Stimulated activated CD4-positive, alpha-beta T cell treated with anti-CD3 and anti-CD28 coated beads, Interleukin-2, amount 100 ng/mL, for 4 hours (primary cell): Measurements from ENCODE around the gene CRTC3.

Source experiments
- DNase-seq: peaks from one replicate; pipeline ENCODE4 v3.0.0-alpha.2; 2020; ENCODE audit warnings: low read depth

Gene CRTC3

DNA sequence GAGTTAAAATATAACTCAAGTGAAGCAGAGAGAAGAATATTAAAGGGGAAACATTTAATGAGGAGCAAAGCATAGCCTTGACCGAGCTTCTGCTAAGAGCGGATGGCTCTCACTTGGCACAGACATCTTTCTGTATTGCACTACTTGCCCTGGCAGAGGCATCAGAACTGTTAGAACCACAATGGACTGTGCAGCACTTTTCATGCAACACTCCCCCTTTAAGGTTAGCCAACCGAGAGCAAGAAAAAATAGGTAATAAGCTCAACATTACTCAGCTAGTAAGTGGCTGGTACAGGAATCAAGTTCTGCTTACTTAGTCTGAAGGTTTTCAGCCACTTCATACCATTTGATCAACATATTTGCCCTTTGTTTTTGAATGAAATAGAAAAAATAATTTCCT is 33.7 kb downstream of the CRTC3 start:
- no peak for DNase-seq

DNA sequence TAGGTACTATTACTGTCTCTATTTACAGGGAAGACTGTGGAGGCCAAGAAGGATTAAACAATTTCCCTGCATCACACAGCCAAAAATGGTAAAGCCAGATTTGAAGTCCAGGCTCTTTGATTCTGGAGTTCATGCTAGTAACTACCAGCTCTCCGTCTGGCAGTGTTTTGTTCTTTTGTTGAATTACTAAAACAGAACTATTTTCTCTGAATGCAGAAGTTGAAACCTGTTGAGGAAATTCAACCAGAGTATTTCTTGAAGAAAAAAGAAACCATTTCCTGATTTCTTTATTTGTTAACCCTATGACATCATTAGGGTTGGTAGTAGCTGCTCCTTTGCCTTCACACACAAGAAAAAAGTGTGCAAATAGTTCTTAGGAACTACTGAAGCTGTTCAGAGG is 34.3 kb downstream of the CRTC3 start:
- DNase-seq: no peak

DNA sequence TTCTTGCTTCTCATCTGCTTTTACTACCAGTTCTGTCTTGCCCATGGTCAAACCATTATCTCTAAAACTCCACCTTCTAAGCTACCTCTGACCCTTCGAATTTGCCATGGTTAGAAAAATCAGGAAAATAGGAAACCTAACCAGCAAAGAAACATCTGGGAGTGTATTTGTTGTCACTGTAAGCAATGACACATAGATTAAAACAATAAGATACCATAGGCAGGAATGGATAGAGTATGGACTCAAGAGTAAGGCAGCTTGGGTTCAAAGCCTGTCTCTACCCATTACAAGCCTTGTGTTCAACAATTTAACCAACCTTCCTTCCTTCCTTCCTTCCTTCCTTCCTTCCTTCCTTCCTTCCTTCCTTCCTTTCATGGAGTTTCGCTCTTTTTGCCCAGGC is 34.9 kb downstream of the CRTC3 start:
- DNase-seq: no peak

DNA sequence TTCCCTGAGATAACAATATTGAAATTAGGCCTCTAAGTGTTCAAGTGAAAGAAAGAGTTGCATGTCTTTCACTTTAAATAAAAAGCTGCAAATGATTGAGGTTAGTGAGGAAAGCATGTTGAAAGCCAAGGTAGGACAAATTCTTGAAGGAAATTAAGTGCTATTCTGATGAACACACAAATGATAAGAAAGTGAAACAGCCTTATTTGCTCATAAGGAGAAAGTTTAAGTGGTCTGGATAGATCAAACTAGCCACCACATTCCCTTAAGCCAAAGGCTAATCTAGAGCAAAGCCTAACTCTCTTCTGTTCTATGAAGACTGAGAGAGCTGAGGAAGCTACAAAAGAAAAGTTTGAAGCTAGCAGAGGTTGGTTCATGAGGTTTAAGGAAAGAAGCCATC is 36.1 kb downstream of the CRTC3 start:
- no peak for DNase-seq

GRCh38 chr15:90570643-90571042 is 40.9 kb downstream of the CRTC3 start:
- DNase-seq: no peak

DNA sequence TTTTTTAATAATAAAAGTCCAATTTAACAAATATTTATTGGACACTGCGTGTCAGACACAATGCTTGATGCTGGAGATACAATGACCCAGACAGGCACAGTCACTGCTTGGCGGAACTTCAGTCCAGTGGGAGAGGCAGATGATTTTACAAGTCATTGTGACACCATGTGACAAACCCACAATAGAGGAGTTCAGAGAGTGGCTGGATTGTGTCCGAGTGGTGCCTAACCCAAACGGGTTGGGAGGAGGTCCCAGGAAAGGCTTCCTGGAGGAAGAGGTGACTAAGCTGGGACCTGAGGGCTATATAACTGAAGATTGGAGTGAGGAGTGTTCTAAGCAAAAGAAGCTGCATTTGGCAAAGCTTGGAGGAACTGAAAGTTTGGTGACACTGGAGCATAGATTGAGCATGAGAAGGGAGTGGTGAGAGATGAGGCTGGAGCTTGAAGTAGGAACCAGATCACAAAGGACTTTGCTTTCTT is 41.4 kb downstream of the CRTC3 start:
- no peak for DNase-seq

DNA sequence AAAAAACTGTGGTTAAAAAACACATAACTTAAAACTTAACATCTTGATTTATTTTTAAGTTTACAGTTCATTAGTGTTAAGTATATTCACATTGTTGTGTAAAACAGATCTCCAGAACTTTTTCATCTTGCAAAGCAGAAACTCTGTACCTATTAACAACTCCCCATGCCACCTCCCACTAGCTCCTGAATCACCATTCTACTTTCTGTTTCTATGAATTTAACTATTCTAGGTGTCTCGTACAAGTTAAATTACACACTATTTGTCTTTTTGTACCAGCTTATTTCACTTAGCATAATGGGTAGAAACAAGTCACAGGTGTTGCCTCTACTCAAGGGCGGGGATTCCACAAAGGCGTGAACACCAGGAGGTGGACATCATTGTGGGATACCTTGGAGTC is 43.2 kb downstream of the CRTC3 start:
- DNase-seq: no peak

- DNase-seq: no peak
Observed at GRCh38 chr15:90576711-90577389, 47.1 kb downstream of the CRTC3 start.

GRCh38 chr15:90579213-90579612 is 49.5 kb downstream of the CRTC3 start:
- DNase-seq: no peak

DNA sequence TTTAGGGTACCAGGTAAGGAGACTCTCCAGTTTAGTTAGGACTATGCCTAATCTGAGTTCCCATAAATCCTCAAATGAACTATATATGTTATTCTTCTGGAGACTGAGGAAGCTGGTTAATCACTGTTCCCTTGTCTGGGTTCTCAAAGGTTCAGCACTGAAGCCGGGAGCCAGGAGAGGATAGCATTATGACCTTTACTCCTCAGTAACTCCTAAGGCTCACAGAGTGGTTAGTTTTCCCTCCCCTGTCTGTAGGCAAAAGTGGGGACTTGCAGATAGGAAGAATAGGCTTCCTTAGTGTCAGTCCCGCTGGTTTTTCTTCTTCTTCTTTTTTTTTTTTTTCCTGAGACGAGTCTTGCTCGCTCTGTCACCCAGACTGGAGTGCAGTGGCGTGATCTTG is 50.4 kb downstream of the CRTC3 start:
- no peak for DNase-seq

DNA sequence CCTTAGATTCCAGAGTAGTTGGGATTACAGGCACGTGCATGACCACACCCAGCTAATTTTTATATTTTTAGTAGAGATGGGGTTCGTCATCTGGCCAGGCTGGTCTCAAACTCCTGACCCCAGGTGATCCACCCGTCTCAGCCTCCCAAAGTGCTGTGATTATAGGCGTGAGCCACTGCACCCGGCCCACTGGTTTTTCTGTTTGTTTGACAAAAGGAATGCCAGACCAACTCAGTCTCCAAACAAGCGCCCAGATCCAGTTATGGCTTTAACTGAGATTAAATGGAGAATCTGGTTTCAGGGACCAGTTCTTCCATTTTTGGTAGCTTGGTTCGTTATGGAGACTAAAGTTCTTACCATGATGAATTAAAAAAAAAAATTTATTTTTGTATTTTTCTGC is 50.8 kb downstream of the CRTC3 start:
- no peak for DNase-seq

DNA sequence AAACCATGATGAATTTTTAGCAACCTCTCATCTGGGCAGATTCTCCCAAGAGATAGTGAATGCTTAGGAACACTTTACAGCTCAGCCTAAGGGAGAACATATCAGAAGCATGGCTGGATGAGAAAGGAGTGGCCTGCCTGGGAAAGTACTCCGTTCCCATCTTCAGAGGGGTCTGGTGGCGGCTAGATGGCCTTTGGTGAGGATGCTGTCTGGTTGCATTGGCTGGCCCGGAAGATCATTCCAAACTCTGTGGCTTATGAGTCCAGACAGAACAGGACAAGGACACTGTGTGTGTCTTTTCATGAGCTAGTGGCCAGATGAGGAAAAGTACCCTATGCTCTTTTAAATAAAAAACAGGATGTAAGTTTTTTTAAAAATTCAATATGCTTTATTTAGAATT is 51.2 kb downstream of the CRTC3 start:
- DNase-seq: no peak

DNA sequence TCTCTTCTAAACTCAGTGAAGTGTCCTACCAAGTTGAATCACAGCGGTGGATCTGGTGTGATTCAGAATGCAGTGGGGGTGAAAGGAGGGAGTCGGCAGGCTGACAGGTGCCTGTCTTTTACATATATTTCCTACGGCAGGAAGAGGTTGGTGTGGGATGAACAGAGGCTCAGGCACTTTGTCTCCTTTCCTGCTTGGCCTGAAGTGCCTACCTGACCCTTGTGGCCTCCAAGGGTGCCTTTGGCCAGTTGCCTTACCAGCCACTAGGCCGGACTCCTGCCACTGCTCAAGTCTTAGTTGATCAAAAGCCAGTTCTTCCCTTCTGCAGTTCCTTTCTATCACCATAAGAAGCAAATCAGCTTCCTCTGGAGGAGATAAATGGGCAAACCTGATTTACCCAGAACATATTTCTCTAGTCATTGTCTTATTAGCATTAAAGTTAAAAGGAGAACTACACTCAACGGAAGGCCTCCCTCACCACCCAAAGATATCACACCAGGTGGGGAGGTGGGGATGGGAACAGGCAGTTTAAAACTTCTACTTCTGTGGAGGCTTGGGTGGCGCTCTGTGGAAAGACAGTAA is 52.1 kb downstream of the CRTC3 start:
- DNase-seq: no peak

- no peak for DNase-seq
Observed at GRCh38 chr15:90582553-90582952, 52.8 kb downstream of the CRTC3 start.

DNA sequence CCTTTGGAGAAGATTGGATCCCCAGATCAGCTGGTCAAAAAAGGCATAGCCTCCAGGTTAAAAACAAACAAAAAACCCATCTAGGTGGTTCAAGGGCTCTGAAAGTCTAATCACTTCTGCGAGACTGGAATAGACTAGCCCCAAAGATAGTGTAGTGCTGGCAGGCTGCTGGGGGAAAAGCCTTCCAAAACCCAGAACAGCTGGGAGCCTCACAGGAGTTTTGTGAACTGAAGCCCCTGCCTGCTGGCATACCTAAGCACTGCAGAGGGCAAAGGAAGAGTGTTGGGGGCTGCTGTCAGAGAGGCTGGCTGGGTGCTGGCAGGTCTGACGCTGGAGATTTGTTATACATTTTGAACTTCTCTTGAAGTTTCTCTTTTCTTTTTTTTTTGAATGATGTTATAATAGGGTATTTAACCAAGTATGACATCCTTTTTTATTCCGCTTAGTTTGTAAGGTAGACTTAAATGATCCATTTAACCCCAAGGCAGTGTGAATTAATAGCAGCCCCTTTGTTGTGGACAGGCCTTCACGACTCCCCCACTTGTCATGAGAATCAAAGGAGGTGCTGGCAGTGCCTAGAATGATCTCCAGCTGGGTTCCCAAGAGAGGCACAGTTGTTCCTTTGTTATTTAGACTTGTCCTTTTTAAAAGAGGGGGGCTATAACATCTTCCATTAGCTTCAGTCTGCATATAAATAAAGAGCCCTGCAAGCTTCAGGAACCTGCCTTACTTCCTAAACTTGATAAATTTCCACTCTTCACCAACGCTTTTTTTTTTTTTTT is 53.9 kb downstream of the CRTC3 start:
- DNase-seq: no peak

- no peak for DNase-seq
Observed at GRCh38 chr15:90584841-90585240, 55.1 kb downstream of the CRTC3 start.

DNA sequence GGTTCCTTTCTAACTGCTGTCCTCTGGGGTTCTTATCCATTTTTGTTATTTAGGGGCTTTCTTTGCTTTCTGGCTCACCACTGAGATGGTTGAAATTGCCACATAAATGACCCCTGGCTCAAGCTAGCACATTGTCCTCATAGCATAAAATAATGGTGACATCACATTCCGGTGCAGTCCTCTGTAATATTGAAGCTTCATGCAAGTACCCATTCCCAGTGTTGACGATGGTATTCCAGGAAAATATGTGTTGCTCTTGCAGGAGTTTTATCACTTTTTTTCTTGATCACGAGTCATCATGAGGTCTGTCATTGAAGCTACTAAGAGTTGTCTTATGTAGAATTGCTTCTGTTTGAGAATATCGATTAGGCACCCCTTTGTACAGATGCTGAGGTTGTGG is 56.1 kb downstream of the CRTC3 start:
- DNase-seq: no peak

DNA sequence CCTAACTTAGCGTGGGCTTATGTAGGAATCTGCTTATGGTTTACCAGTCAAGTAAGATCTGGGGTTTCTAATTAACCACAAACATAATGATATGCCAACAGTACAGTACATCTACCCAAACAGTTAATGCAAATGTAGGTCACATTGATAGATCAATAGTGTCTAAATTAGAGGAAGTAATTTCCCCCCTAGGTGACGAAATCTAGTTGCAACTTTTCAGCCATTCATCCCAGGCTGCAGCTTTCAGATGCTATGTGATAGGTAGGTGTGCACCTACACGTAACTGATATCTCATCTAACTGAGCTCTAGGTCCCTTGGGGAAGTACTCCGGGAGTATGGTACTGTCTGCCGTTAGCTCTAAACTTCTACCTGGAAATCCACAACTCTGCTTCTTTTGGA is 57.2 kb downstream of the CRTC3 start:
- no peak for DNase-seq

GRCh38 chr15:90588427-90588826 is 58.7 kb downstream of the CRTC3 start:
- DNase-seq: no peak

DNA sequence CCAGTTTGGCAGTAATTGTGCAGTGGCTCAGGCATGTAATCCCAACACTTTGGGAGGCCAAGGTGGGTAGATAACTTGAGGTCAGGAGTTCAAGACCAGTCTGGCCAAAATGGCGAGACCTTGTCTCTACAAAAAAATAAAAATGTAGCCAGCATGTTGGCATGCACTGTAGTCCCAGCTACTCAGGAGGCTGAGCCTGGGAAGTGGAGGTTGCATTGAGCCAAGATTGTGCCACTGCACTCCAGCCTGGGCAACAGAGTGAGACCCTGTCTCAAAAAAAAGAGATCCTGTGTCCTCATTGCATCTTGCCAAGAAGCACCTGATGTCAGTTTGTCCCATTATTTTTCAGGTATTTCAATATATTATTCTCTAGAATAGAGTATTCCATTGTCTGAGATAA is 61.8 kb downstream of the CRTC3 start:
- no peak for DNase-seq

- no peak for DNase-seq
Observed at GRCh38 chr15:90592131-90592881, 62.6 kb downstream of the CRTC3 start.

DNA sequence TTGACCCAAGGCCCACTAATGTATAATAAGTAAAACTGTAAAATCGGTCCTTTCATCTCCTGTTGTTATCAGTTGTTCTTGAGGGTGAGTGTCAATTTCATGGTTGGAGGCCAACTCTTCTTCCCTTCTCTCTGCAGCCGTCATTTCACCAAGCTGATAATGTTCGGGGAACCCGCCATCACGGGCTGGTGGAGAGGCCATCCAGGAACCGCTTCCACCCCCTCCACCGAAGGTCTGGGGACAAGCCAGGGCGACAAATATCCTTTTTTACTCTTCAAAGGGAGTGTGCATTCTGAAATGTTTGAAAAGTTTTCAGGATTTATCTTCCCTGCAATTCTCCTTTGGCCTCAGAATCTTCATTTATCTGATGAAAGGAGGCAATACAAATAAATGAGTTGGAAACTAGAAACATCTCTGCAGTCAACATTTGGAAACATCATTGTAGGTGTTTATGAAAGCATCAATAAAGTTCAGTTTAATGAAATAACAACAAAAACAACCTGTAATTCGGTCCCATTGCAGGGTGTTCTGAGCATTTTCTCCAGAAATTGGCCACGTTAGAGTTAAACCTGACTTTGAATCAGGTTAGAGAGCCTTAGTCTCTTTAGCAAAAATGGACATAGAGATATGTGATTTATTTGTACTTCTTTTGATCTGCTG is 63.9 kb downstream of the CRTC3 start:
- no peak for DNase-seq
